Activated CD8-positive, alpha-beta T cell treated with anti-CD3 and anti-CD28 coated beads for 36 hours (primary cell): ENCODE results near the gene OR10H1. TPM values are rescaled to one million over a fixed set of nuclear protein-coding genes. Genes with fewer than 3 reads are reported as not detected.
"Not testable (repeated sequence)": the region's sequence is repeated elsewhere in the genome, so short reads cannot be mapped to it uniquely, and the experiment has no call there.

Experiments used
- ATAC-seq: fragments of 200-7000 bp; cut with Tn5 transposase; one replicate; pipeline ENCODE4 v1.10.0; 2021; ENCODE audit warnings: mild to moderate bottlenecking, moderate library complexity
- CTCF ChIA-PET: fragments of 350-600 bp; sonication (Branson Sonifier 250); formaldehyde crosslinking; loops from one replicate; lab custom pipeline; 2021; ENCODE audit warnings: antibody characterized with exemption; lab: Charles Lee
- POLR2A ChIA-PET: fragments of 350-600 bp; sonication (Branson Sonifier 250); formaldehyde crosslinking; loops from one replicate; lab custom pipeline; 2021; ENCODE audit warnings: antibody characterized with exemption; lab: Charles Lee
- DNase-seq: peaks from one replicate; pipeline ENCODE4 v3.0.0-alpha.2; 2020
- H3K27ac Mint-ChIP-seq: one replicate; pipeline ENCODE4 v1.8.0; 2021; ENCODE audit warnings: mild to moderate bottlenecking, mixed read lengths
- H3K27me3 Mint-ChIP-seq: one replicate; pipeline ENCODE4 v1.8.0; 2021; ENCODE audit warnings: mixed read lengths
- H3K36me3 Mint-ChIP-seq: one replicate; pipeline ENCODE4 v1.8.0; 2021; ENCODE audit warnings: low read depth, mixed read lengths
- H3K4me1 Mint-ChIP-seq: one replicate; pipeline ENCODE4 v1.8.0; 2021; ENCODE audit warnings: low read depth, mixed read lengths
- H3K4me3 Mint-ChIP-seq: one replicate; pipeline ENCODE4 v1.8.0; 2021; ENCODE audit warnings: mild to moderate bottlenecking, moderate library complexity, mixed read lengths
- H3K9me3 Mint-ChIP-seq: one replicate; pipeline ENCODE4 v1.8.0; 2021; ENCODE audit warnings: mixed read lengths
- CTCF ChIP-seq: fragments of 200-600 bp; IDR thresholded peaks from one replicate; pipeline ENCODE4 v1.8.0; 2022; ENCODE audit warnings: antibody characterized with exemption, mild to moderate bottlenecking
- intact Hi-C: fragments of 100-400 bp; cut with micrococcal nuclease; formaldehyde crosslinking; loops from one replicate; pipeline ENCODE4 v1.10.0; 2022
- total RNA-seq, 2 experiments: library from RNA; stranded (reverse); gene quantifications; one replicate each; pipeline ENCODE4 v1.2.3, GENCODE V29; 2021

Gene OR10H1
- total RNA-seq, 2 experiments from 2014 or later: not detected

- DNase-seq: no peak
- Mint-ChIP-seq H3K27ac (no peak overlapping the region), H3K4me3 (no peak overlapping the region)
Observed at GRCh38 chr19:15829306-15829698, 13.8 kb upstream of the OR10H1 start.

GRCh38 chr19:15828611-15829305, 13.3 kb upstream of the OR10H1 start:
- H3K27me3 Mint-ChIP-seq, intact Hi-C loops, DNase-seq, H3K27ac Mint-ChIP-seq, H3K4me1 Mint-ChIP-seq, H3K4me3 Mint-ChIP-seq, H3K9me3 Mint-ChIP-seq, ATAC-seq, H3K36me3 Mint-ChIP-seq: not testable (repeated sequence)
- CTCF ChIA-PET: interaction anchor here (1.0 kb wide), 1 partner anchor 213 kb away, joined by 5 read pairs; no protein-coding TSS in a partner anchor
- POLR2A ChIA-PET: interaction anchor here (1.2 kb wide), 1 partner anchor 8 kb away, joined by 3 read pairs; no protein-coding TSS in a partner anchor

More at GRCh38 chr19:15829306-15829698, 13.8 kb upstream of the OR10H1 start:
- Mint-ChIP-seq H3K36me3 (no peaks in the 10 kb centered on the region), H3K9me3 (no peaks in the 10 kb centered on the region), H3K27me3 (no peaks in the 10 kb centered on the region), H3K4me1 (no peaks in the 10 kb centered on the region)
- intact Hi-C loops: no loop called here
- TF ChIP-seq CTCF: no peak
- CTCF ChIA-PET: no interaction called here
- POLR2A ChIA-PET: no interaction called here
- ATAC-seq: no peak

- POLR2A ChIA-PET: interaction anchor here (1.2 kb wide), 1 partner anchor 8 kb away, joined by 3 read pairs; no protein-coding TSS in a partner anchor
- TF ChIP-seq CTCF: no peak
Observed at GRCh38 chr19:15828121-15828610, 12.7 kb upstream of the OR10H1 start.

GRCh38 chr19:15825753-15826152, 10.3 kb upstream of the OR10H1 start:
- no peak for ATAC-seq

More at GRCh38 chr19:15828121-15828610, 12.7 kb upstream of the OR10H1 start:
- Mint-ChIP-seq H3K4me1 (no peaks in the 10 kb centered on the region), H3K27me3 (no peaks in the 10 kb centered on the region), H3K36me3 (no peaks in the 10 kb centered on the region), H3K27ac (no peak overlapping the region), H3K9me3 (no peaks in the 10 kb centered on the region), H3K4me3 (no peak overlapping the region)
- no peak for DNase-seq
- CTCF ChIA-PET: interaction anchor here (1.0 kb wide), 1 partner anchor 213 kb away, joined by 5 read pairs; no protein-coding TSS in a partner anchor
- intact Hi-C loops: no loop called here
- no peak for ATAC-seq

GRCh38 chr19:15820646-15821045, 5.2 kb upstream of the OR10H1 start:
- no peak for DNase-seq
- H3K27ac Mint-ChIP-seq: no peak overlapping the region
- ChIA-PET CTCF (no interaction called here), POLR2A (no interaction called here)
- no peaks in the 10 kb centered on the region for H3K36me3 Mint-ChIP-seq
- H3K4me1 Mint-ChIP-seq: no peaks in the 10 kb centered on the region
- H3K4me3 Mint-ChIP-seq: no peak overlapping the region
- no peaks in the 10 kb centered on the region for H3K27me3 Mint-ChIP-seq
- no peaks in the 10 kb centered on the region for H3K9me3 Mint-ChIP-seq
- no peak for ATAC-seq
- intact Hi-C loops: no loop called here
- no peak for TF ChIP-seq CTCF

More at GRCh38 chr19:15825753-15826152, 10.3 kb upstream of the OR10H1 start:
- Mint-ChIP-seq H3K9me3 (no peaks in the 10 kb centered on the region), H3K4me1 (no peaks in the 10 kb centered on the region), H3K4me3 (no peak overlapping the region), H3K27ac (no peak overlapping the region), H3K36me3 (no peaks in the 10 kb centered on the region), H3K27me3 (no peaks in the 10 kb centered on the region)
- DNase-seq: no peak
- no peak for TF ChIP-seq CTCF
- ChIA-PET POLR2A (no interaction called here), CTCF (no interaction called here)
- intact Hi-C loops: no loop called here
